Measurements from ENCODE around the gene SLC35E4.

GRCh38 chr22:30694640-30695350 lies 59.2 kb downstream of the SLC35E4 start, which contains the start of gene OSBP2:
- peak in 2 of 6 experiments; percentile 15 to 29 for TF ChIP-seq CTCF (IDR thresholded peaks at IDR 0.05)
- TF ChIP-seq POLR2A (IDR thresholded peaks at IDR 0.05): peak in 1 of 2 donors; percentile 28

Data from adrenal gland (tissue), 5 donors.